GM18520 (cell line): ENCODE measurements around the gene PPRC1.

Experiments used
- ATAC-seq: cut with Tn5 transposase; IDR thresholded peaks from one replicate; pipeline ENCODE4 v1.9.1; 2021; ENCODE audit not compliant: unreplicated experiment

Gene PPRC1

DNA sequence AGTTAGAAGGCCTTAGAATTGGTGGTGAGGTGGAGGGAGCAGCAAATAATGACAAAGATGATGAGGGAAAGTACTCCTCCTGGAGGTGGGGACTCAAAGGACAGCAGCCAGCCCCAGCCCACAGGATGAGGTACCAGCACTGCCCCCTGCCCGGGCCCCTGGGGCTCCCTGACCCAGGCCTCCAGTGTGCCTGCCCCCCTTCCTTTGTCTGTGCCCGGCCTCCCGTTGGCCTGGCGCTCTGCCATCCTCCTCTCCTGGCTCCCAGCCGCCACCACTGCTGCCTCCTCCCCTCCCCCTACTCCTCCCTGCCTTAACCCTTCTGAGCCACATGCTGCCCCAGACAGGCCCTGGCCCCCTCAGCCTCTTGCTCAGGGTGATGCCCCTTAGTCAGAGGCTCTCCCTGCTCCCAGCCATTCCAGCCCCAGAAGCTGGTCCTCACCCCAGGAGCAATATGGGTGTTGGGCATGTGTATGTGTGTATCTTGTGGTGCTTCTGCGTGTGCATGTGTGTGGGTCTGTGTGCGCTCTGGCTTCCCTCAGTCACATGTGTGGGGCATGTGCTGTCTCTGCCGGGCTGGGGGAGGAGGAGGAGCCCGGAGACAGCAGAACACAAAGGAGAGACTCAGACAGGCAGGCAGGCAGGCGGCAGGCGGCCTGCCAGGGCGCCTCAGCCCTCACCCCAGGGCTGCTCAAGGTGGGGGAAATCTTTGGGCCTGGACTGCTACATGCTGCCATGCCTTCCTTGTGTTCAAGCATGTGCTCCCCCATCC, 15.3 kb upstream of the PPRC1 start:
- no peak for ATAC-seq

DNA sequence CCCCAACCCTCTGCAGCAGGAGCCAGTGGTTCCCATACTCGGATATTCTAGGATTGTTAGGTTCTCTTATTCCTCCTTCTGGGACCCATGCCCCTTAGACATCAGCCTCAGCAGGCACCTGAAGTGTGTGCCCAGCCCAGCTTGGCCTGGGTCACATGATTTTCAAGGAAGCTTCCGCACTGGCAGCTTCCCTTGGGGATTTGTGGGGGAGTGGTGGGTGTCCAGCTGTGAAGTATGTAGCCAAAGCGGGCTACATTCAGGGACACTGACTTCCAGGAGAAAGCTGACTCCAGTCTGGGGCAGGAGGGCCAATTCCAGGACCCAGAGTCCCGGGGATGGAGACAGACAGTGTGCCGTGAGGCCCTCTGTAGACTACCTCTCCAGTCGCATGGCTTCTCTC, 14.0 kb upstream of the PPRC1 start:
- ATAC-seq, result no peak

DNA sequence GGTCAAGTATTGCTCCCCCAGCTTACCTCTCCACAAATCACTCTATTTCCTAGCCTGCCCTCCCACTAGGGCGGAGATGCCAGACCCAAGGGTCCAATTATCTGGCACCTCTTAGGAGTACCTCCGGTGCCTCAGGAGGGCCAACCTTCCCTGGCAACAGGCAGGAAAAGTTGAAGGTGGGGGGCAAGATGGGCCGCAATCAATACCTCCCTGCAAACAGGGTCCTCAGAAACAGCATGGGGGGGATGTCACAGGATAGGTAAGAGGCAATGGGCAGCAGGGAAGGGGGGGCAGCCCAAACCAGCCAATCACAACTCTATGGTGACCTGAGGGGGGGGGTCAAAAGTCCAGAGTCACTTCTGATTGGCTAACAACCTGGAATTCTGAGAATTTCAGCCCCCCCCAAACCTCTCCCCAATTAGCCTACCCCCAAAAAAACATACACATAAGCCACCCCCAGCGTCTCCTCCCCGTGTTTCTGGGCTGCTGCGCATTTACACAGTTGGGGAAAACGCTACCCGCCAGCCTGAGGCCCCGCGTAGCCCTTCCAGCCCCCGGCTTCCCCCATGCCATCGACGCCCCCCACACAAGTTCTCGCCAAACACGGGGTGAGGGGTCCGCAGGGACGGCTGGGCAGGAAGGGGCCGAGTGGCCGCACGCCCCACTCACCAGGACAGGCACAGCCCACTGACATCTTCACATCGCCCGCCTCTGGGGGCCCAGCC, 13.3 kb upstream of the PPRC1 start:
- no peak for ATAC-seq

DNA sequence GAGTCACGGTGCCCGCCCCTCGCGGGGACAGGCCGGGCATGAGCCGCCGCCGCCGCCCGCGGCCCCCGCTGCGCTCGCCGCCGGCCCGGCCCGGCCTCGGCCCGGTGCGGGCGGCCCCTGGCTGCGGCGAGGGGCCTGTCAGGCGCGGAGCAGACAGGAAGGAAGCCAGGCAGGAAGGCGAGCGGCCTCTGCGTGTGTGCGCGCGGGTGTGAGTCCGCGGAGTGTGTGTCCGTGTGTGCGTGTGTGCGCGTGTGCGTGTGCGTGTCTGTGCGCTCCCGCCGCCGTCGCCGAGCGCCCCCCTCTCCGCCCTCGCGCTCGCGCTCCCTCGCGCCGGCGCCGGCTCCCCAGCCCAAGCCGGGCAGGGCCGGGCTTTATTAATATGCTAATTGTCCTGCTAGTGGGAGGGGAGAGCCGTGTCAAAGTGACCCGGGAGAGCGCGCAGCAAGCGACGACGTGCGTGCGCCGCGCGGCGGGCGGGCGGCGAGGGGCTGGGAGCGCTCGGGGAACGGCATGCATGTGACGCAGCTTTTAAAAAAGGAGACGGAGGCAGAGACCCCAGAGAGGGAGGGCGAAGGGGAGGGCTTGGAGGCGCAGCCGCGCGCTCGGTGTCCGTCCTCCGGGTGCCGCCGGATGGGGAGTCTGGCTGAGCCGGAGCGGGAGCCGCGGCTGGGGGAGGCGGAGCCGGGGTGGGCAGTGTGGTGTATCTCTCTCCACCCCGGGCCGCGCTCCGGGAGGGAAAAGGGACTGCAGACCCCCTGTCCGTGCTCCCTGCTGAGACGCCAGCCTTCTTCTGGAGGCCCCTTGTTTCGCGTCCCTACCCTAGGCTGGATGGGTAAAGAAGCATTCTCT, 12.5 kb upstream of the PPRC1 start, which contains the start of gene LDB1:
Gene LDB1 (minus strand): TSS at position 227 of the 849 bp plus-strand sequence. CDS start 258 bp downstream, outside the sequence.
- peak; percentile 62 for ATAC-seq

DNA sequence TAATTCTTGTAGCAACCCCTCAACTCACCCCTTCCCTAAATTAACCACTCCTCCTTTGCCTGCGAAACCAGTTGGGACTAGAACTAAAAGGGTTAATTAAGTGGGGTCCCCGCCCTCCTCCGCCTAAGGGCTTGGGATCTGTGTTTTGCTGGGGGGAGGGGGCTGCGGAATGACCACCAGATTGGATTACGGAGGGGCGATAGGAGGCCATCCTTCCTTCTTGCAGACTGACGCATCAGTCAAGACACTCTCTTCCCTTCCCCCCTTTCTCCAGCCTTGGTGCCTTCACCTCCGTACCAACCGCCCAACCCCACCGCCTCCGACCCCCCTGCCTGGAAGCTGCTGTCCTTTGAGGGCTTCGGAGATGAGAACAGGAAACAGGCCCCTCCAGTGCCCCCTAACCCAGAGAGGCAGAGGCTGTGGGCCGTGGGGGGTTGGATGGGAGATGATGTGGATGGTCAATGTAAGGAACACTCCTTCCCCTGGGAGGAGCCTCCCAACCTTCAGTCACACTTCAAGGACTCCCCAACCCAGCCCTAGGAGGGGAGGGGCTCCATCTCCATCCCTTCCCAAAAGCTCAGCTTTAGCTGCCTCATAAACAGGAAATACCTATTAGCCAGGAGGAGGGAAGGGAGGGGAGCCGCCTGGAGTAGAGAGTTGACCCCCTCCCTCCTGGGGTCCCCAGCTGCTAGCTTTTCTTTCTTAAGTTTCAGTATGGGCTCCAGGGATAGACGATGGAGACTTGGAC, 11.7 kb upstream of the PPRC1 start:
- ATAC-seq, result no peak

DNA sequence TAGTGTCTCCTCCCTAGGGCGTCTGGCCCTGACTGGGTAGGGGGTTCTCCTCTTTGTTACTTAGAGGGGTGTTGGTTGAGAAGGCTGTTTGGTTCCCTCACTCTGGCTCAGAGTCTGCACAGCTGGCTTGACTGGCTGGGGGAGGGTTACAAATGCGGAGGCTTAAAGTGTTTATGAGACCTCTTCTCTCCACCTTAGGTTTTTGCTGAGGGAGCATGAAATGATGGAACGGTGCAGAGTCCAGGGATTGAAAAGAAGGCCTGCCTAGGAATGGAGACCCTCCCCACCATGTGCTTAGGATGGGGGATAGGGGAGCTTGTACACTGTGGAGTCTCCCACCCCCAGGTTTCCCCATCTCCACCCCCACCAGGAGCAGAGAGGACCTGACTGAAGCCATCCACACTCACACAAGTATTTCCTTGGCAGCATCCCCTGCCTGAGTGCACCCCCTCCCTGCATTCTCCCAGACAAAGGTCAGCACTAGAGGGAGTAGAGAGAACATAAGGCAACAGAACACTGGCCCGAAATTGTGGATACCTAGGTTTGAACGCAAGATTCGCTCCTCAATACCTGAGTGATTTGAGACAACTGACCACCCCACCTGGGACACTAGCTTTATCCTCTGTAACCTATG, 11.0 kb upstream of the PPRC1 start:
- ATAC-seq, result no peak

DNA sequence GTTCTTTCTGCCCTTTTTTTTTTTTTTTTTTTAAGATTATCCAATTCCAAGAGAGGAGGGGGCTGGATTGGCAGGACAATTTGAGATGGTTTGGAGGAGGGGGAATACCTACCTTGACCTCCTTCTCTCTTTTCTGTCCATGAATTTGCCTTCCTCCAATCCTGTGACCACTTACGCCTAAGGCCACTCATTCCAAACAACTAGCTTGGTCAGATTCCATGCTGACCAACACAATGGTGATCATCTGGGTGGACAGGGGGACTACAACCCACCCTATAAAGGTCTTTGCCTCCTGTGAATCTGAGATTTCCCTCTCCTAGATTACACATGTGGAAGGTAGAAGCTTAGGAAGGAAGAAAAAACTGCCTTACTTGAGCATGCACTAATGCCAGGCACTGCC, 10.4 kb upstream of the PPRC1 start:
- no peak for ATAC-seq

DNA sequence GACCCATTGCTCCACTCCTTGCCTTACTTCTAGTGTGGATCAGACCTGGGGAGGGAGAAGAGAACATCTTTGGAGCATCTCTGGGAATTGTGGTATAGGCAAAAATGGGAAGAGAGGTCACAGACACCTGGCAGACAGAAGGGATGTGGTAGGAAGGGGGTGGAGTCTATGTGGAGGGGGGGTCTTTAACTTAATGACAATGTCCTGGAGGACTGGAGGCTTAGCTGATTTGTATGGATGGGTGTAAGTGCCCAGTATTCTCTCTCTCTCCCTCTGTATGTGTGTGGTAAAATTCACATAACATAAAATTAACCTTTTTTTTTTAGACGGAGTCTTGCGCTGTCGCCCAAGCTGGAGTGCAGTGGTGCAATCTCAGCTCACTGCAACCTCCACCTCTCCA, 9.6 kb upstream of the PPRC1 start:
- no peak for ATAC-seq

DNA sequence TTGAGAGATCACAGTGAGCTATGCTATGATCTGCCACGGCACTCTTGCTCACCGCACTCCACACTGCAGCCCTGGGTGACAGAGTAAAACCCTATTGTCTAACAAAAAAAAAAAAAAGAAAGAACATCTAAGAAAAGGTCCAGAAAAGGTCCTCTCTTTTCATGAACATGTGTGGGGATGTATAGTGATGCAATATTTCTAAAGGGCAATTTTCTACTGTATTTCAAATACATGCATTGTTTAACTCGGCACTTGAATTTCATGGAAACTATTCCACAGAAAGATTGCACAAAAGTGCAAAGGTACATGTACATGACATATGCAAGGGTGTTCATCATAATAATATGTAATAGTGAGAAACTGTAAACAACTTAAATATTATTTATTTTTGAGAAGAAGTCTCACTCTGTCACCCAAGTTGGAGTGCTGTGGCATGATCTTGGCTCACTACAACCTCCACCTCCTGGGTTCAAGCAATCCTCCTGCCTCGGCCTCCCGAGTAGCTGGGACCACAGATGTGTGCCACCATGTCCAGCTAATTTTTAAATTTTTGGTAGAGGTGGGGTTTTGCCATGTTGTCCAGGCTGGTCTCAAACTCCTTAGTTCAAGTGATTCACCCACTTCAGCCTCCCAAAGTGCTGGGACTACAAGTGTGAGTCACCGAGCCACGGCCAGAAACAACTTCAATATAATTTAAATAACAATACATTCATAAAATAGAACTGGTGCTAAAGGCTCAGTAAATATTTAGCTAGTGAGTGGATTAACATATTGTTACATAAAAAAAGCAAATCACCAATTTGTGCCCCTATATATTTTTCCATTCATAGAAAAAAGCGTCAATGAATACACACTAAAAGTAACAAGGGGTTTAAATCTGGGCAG, 1.3 kb upstream of the PPRC1 start:
- no peak for ATAC-seq

DNA sequence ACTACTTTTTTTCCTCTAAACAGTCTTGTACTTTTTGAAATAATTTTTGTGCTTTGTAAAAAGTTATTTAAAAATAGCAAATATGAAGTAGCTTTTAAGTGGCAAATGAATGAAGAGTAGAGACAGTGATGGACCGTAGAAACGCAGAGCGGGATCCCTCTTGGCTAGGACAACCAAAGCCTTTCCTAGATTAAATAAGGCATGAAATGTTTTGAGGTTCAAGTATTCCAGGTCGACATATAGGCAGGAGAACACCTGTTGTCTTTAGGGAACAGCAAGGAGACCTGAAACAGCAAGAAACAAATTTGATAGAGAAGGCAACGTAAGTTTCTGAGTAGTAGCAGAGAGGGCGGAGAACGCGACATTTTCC, 662 bp upstream of the PPRC1 start:
- no peak for ATAC-seq

DNA sequence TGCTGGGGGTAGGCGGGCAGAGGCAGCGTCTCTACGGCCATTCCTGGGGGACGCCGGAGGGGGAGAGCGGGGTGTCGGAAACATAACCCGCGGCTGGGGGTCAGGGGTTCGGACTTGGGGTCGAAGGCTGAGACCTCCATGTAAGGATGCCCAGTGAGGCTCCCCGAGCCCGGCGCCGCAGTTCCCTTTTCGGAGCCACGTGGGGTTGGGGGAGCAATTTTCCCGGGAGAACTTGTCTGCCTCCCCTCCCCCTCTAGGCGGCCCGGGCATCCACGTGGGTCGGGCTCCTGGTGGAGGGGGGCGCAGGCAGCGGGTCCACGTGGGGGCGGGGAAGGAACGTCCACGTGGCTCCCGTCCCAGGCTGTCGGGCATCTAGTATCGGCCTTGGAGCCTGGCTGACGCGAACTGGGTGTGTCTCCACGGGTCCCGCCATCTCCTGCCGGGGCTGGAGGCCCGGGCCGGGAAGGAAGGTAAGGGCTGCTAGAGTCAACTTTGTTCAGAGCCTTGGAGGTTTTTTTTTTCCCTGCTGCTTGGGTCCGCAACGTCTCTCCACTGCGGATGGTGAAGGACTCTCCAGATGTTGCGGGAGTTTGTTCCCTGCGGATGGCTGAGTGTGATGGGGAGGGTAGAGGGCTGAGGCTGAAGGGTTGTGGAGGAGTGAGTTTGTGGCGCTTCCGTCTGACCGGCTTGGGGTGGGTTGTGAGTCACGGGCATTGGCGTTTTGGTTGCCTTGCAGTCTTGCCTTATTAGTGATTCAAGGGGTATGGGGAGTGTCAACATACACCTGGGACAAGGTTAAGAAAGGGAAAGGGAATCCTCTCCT, 744 bp downstream of the PPRC1 start:
- ATAC-seq, result no peak

DNA sequence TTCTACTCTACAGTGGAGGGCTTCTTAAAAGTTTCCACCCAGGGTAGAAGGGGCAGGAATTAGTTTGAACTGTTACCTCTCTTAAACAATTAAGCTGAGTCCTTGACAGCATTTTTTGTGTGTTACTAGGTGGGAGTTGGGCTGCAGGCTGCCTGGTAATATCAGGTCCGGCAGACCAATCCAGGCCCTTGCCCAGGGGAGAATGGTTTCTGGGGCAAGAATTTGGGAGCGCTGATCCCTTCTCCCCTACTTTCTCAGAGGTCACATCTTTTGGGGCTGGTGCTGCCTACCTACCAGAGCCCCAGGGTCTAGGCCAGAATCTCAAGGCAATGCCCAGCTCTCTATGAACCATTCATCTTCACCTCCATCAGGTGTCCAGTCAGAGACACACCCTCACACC, 1.6 kb downstream of the PPRC1 start:
- ATAC-seq, result no peak

DNA sequence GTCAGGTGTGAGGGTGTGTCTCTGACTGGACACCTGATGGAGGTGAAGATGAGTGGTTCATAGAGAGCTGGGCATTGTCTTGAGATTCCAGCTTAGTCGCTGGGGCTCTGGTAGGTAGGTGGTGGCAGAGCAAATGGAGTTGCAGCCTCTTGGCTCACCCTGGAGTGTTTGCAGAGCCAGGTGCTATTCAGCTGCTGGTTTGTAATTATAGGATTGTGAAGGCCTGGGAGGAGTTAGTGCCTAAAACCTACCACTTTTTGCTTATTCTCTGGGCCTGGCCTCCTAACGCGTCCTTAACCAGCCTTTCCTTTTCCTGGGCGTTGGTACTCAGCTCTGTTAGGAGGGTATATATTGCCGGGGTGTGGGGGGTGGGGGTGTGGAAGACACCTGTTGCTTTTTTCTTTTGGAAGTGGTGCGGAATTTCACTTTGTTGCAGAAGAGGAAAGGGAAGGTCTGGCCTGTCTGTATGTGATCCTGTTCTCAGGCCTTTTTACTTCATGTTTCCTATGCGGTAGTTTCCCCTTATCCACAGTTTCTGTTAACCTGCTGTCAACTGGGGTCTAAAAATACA, 3.2 kb downstream of the PPRC1 start:
- ATAC-seq, result no peak

DNA sequence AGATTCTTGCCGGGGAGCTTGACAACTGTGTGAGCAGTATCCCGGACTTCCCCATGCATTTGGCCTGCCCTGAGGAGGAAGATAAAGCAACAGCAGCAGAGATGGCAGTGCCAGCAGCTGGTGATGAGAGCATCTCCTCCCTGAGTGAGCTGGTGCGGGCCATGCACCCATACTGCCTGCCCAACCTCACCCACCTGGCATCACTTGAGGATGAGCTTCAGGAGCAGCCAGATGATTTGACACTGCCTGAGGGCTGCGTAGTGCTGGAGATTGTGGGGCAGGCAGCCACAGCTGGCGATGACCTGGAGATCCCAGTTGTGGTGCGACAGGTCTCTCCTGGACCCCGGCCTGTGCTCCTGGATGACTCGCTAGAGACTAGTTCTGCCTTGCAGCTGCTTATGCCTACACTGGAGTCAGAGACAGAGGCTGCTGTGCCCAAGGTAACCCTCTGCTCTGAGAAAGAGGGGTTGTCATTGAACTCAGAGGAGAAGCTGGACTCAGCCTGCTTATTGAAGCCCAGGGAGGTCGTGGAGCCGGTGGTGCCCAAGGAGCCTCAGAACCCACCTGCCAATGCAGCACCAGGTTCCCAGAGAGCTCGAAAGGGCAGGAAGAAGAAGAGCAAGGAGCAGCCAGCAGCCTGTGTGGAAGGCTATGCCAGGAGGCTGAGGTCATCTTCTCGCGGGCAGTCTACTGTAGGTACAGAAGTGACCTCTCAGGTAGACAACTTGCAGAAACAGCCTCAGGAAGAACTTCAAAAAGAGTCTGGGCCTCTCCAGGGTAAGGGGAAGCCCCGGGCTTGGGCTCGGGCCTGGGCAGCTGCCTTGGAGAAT, 6.7 kb downstream of the PPRC1 start:
- ATAC-seq, result no peak

DNA sequence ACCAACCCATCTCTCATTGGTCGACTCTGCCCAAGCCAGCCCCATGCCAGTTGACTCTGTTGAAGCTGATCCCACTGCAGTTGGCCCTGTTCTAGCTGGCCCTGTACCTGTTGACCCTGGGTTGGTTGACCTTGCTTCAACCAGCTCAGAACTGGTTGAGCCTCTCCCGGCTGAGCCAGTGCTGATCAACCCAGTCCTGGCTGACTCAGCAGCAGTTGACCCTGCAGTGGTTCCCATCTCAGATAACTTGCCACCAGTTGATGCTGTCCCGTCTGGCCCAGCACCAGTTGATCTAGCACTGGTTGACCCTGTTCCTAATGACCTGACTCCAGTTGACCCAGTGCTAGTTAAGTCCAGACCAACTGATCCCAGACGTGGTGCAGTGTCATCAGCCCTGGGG, 7.4 kb downstream of the PPRC1 start:
- no peak for ATAC-seq

DNA sequence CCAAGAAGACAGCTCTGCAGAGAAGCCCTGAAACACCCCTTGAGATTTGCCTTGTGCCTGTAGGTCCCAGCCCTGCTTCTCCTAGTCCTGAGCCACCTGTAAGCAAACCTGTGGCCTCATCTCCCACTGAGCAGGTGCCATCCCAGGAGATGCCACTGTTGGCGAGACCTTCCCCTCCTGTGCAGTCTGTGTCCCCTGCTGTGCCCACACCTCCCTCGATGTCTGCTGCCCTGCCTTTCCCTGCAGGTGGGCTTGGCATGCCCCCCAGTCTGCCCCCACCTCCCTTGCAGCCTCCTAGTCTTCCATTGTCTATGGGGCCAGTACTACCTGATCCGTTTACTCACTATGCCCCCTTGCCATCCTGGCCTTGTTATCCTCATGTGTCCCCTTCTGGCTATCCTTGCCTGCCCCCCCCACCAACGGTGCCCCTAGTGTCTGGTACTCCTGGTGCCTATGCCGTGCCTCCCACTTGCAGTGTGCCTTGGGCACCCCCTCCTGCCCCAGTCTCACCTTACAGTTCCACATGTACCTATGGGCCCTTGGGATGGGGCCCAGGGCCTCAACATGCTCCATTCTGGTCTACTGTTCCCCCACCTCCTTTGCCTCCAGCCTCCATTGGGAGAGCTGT, 8.2 kb downstream of the PPRC1 start:
- no peak for ATAC-seq

DNA sequence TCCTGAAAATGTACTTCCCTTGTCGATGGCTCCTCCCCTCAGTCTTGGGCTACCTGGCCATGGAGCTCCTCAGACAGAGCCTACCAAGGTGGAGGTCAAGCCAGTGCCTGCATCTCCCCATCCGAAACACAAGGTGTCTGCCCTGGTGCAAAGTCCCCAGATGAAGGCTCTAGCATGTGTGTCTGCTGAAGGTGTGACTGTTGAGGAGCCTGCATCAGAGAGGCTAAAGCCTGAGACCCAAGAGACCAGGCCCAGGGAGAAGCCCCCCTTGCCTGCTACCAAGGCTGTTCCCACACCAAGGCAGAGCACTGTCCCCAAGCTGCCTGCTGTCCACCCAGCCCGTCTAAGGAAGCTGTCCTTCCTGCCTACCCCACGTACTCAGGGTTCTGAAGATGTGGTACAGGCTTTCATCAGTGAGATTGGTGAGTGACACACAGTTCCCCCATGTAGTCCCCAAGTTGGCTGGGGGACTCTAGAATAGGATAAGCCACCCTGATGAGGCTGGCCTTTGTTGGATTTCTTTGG, 8.8 kb downstream of the PPRC1 start:
- no peak for ATAC-seq
